M059J (cell line): ENCODE measurements around the gene ATP8A1. TPM values are rescaled to one million over a fixed set of nuclear protein-coding genes. Genes with fewer than 3 reads are reported as not detected.

Experiments used
- DNase-seq: peaks from one replicate; pipeline ENCODE4 v3.0.0-alpha.2; 2012; ENCODE audit warnings: low read depth
- total RNA-seq: library from RNA; depleted of rRNA; stranded (reverse); fragments of >200 nt; shearing (Covaris generic); gene quantifications from 2 replicates; pipeline ENCODE4 v1.2.3, GENCODE V29; 2014

Gene ATP8A1
- total RNA-seq, 1 experiment from 2014 or later = 0.81 TPM

DNA sequence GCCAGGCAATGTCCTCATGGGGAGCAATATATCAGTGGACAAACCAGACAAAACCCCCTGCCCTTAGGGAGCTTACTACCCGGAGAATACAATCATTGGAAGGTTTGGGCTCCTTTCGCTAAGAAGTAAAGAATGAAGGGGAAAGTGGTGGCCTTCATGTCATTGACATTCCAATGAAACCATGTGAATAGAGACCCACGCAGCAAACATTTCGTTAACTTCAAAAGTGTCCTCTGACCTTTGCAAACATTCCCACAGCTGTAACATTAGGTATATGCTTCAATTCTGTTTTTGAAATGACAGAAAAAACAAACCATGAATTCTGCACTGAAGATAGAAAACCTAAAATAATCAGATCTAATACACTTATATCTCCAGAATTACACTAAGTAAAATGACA, 7.0 kb downstream of the ATP8A1 start:
- DNase-seq = no peak

GRCh38 chr4:42646999-42647541, 9.8 kb downstream of the ATP8A1 start:
- DNase-seq = no peak

DNA sequence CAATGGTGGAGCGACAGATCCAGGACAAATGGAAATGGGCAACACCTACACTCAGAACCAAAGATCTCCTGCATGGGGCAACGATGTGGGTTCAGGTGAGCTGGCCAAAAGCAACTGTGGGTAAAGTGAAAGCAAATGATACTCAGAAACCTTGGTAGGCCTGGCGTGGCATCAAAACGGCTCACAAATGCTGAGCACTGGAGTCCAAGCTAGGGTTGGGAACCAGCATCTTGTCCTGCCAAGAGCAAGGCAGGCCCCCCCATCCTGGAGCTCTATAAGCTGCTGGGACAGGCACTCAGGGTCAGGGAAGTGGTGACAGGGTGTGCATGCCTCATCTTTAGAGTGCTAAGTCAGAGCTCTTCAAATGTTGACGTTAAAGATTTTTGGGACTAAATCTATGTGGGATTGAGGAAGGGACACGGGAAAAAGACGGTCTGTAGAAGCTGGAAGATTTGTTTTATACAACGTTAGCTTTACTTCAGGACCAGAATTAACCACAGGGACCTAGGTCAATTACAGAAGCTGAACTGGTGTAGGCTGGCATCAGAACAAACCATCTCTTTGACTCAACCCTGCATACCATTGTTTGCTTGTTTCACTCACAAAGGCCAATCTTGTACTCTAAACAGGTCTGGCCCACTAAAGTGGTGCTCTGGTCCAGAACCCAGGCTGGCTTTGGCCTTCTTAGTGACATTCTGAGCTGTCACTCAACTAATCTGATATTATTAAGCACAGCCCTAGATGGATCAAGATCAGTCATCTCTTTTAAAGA, 10.7 kb downstream of the ATP8A1 start:
- no peak for DNase-seq

- no peak for DNase-seq
Observed at GRCh38 chr4:42644897-42645296, 12.0 kb downstream of the ATP8A1 start.

DNA sequence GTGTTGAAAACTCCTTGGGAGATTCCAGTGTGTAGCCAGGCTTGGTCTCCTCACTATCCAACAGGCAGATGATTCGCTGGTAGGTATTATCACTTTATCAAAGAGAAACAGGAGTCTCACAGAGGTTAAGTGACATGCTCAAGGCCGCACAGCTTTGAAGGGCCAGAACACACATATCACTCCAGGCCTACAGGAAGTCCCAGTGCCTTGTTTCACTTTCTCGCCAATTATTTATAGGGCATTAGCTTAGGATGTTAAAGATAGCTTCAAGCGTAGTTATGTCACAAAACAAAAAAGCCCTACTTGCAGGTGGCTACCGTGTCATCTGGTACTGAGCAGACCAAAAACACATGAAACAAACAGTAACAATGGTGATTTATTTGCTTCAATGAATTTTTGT, 13.2 kb downstream of the ATP8A1 start:
- peak; percentile 2 for DNase-seq

DNA sequence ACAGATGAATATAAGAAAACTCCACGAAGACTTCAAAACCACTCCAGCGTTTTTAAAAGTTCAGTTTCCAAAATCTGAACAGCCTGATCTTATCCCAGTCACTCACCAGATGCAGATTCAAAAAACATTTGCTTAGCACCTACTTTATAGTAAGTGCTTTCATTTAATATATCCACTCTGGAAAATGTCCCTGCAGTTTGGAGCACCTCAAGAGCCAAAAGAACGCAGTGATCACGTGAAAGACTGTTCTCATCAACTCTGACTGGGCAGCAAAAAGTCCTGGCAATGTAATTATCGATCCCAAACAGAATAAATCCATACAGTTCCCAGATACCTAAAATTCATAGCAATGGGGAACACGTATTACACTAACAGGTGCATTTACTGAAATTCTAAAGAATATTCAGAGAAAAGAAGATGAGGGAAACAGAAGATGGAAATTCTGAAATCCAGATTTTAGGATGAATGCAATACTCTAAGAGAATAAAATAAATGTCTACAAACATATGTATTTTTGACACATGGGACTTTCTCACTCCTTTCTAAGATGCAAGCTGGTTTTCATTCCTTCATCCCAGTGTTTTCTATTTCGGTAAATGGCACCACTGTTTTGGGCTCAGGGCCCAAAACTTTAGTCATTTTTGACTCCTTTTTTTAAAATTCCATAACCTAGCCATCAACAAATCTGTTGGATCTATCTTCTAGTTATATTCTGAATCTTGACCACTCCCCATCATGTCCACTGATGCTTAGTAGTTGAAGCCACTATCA, 13.9 kb downstream of the ATP8A1 start:
- DNase-seq = no peak

GRCh38 chr4:42642101-42642797, 14.7 kb downstream of the ATP8A1 start:
- peak; percentile 9 for DNase-seq

- DNase-seq = no peak
Observed at GRCh38 chr4:42641656-42642055, 15.2 kb downstream of the ATP8A1 start.

GRCh38 chr4:42641161-42641560, 15.7 kb downstream of the ATP8A1 start:
- DNase-seq = no peak

GRCh38 chr4:42640613-42641012, 16.3 kb downstream of the ATP8A1 start:
- no peak for DNase-seq

GRCh38 chr4:42638993-42639392, 17.9 kb downstream of the ATP8A1 start:
- no peak for DNase-seq

- no peak for DNase-seq
Observed at GRCh38 chr4:42638321-42638720, 18.6 kb downstream of the ATP8A1 start.

DNA sequence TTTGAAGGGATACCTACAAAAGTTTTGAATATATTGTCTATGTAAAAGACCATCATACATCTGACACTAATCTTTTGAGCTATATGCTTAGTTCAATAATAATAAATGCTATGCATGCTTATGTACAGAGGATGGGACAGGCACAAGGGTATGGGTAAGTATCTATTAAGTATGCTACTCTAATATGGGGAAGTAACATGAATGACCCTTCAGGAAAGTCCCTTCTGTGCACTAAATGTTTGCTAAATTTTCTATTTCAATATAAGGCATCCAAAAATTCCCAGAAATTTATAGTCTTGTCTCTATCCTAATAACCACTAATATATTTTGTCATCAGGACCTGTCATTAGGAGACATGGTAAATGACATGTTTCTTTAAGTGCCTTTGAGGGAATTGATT, 19.0 kb downstream of the ATP8A1 start:
- no peak for DNase-seq

- DNase-seq = no peak
Observed at GRCh38 chr4:42637104-42637503, 19.8 kb downstream of the ATP8A1 start.

DNA sequence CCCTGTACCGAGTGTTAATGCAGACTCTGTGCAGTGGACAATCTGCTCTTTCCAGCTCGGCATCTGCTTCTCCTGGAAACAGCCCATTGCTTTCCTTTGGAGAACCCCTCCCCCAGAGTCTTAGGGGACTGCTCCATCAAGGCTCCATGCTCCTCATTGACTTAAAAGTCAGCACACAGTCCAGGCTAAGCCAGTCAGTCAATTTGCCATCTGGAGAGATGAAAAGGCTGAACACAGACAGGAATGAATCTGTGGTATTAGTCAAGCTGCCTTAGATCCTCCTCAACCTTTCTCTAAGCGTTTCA, 20.3 kb downstream of the ATP8A1 start:
- no peak for DNase-seq

DNA sequence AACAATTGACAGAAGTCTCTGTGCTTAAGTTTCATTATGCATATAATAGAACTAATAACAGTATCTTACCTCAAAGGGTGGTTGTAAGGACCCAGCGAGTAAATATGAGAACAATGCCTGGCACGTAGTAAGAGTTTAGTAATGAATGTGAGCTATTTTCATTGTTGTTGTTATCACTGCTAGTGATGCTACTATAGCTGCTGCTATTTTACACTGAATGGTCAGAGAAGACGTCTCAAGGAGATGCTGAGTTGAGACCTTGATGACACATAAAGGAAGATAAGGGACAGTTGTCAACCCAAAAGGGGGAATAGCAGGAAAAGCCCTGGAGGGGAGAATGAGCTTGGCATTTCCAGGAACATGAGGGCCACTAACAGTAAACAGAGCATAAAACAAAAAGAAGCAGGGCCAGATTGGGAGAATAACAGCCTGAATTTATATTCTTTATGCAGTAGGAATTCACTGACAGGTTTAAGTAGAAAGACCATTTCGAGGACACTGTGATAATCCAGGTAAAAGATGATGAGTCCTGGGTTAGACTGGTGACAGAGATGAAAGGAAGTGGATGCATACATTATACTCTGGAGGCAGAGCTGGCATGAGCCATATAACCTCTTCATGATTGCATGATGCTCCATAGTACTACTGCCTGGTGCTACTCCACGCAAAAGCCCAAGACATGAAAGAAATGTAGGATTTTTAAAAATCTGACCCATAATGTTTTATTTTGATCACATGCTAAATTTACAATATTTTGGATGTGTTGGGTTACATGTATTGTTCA, 23.1 kb downstream of the ATP8A1 start:
- no peak for DNase-seq

DNA sequence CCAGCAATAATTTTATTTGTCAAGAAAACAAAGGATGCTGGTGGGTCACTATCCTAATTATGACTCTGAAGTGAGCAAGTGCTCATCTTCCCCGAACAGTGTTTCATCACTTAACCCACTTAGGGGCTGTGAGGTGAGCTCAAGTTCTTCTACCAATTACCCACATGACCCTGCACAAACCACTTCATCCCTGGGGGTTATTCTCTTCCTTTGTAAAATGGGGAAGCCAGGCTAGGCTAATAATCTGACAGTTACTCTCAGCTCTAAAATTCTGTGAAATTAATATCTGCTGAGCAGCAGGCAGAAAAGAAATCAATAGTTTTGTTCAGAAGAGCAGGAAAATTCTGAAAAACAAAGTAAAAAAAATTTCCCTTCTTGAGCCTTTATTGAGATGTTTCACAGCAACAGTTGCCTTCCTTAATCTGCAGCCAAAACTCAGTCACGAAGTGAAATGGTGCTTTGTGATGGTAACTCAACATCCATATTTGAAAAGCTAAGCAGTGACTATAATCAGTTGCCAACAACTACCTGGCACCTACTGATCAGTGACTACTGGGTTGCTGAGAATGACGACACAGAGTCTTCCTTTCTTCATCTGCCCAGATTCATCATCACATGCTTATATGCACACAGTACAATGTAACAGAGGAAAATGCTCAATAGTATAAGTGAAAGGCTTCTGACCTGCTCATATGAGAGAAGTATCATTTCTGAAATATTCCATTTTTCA, 24.1 kb downstream of the ATP8A1 start:
- DNase-seq = no peak

GRCh38 chr4:42630908-42631307, 26.0 kb downstream of the ATP8A1 start:
- DNase-seq = no peak

- no peak for DNase-seq
Observed at GRCh38 chr4:42628740-42629139, 28.2 kb downstream of the ATP8A1 start.

- DNase-seq = no peak
Observed at GRCh38 chr4:42627885-42628646, 28.8 kb downstream of the ATP8A1 start.
